K562 (cell line): ENCODE results near the gene CEP72. TPM values are rescaled to one million over a fixed set of nuclear protein-coding genes. Genes with fewer than 3 reads are reported as not detected.

Source experiments
- ATAC-seq: fragments of 200-7000 bp; cut with Tn5 transposase; 3 replicates; pipeline ENCODE4 v1.9.1; 2020; ENCODE audit warnings: moderate library complexity
- BruUV-seq: library from RNA; stranded (reverse); fragments of 400-500 nt; replicated peaks from 2 replicates; lab custom pipeline; 2021; lab: Mats Ljungman, UMichigan
- CTCF ChIA-PET: fragments of 300-600 bp; formaldehyde crosslinking; extraction: SDS; loops from one replicate; lab custom pipeline; 2021; ENCODE audit warnings: low intra/inter-chr PET ratio; lab: Yijun Ruan, JAX
- POLR2A ChIA-PET: fragments of 300-600, 350-650 bp; sonication (Branson Sonifier 250); formaldehyde crosslinking; extraction: SDS; loops from one replicate; lab custom pipeline; 2021; ENCODE audit warnings: antibody characterized with exemption, inconsistent platforms; lab: Yijun Ruan, JAX
- DNase-seq, 4 experiments: peaks; one replicate each; pipeline versions ENCODE4 v3.0.0 to v3.0.0-alpha.2; 2011 to 2018; ENCODE audit warnings: low spot score in 3 of 4, mixed read lengths in 3 of 4; ENCODE audit errors: extremely low read depth in 1 of 4
- FAIRE-seq: peaks from 2 replicates; lab custom pipeline; 2011; peaks lifted over from hg19 to GRCh38; lab: Jason Lieb, UNC
- H2AFZ ChIP-seq: 2 replicates; pipeline ENCODE4 v1.6.0; 2011; ENCODE audit warnings: low read depth, low read length, control low read depth, inconsistent platforms
- H3K27ac ChIP-seq: fragments of 200-600 bp; 3 replicates; pipeline ENCODE4 v1.8.0; 2011; ENCODE audit warnings: low read depth, mild to moderate bottlenecking, control low read depth, inconsistent platforms, low read length, moderate library complexity, mixed read lengths; ENCODE audit errors: extremely low read depth
- H3K27me3 ChIP-seq, 2 experiments: fragments of 300-600 bp in 1 of 2; 2 replicates in 1 of 2; 3 replicates in 1 of 2; pipeline versions ENCODE4 v1.6.0 to v1.8.0; 2011; ENCODE audit warnings: inconsistent platforms in 2 of 2, low read length in 2 of 2, mild to moderate bottlenecking in 1 of 2, mixed read lengths in 1 of 2, moderate library complexity in 1 of 2; ENCODE audit not compliant: control insufficient read depth in 2 of 2, insufficient read depth in 2 of 2
- H3K36me3 ChIP-seq: fragments of 300-600 bp; 3 replicates; pipeline ENCODE4 v1.8.0; 2011; ENCODE audit warnings: mild to moderate bottlenecking, low read length, inconsistent platforms; ENCODE audit not compliant: control insufficient read depth, insufficient read depth
- H3K4me1 ChIP-seq, 2 experiments: fragments of 200-600 bp in 1 of 2; replicated peaks in 1 of 2; 2 replicates in 1 of 2; 3 replicates in 1 of 2; pipeline versions ENCODE4 v1.5.1 to v1.8.0; 2011; ENCODE audit warnings: inconsistent platforms in 2 of 2, low read length in 2 of 2, mild to moderate bottlenecking in 1 of 2, mixed read lengths in 1 of 2, moderate library complexity in 1 of 2; ENCODE audit not compliant: control insufficient read depth in 2 of 2, insufficient read depth in 2 of 2
- H3K4me2 ChIP-seq: 2 replicates; pipeline ENCODE4 v1.6.1; 2011; ENCODE audit warnings: low read length, control low read depth, inconsistent platforms, mixed read lengths; ENCODE audit not compliant: insufficient read depth
- H3K4me3 ChIP-seq: fragments of 200-600 bp; sonication (generic), shearing (Covaris generic); 2 replicates; pipeline ENCODE4 v1.5.1; 2016; ENCODE audit warnings: control low read depth, inconsistent platforms
- H3K79me2 ChIP-seq: fragments of 200-600 bp; 3 replicates; pipeline ENCODE4 v1.8.0; 2011; ENCODE audit warnings: low read length, inconsistent platforms; ENCODE audit not compliant: control insufficient read depth, insufficient read depth
- H3K9ac ChIP-seq, 2 experiments: 2 replicates each; pipeline versions ENCODE4 v1.6.0 to v1.6.1; 2011; ENCODE audit warnings: low read depth in 2 of 2, low read length in 2 of 2, control low read depth in 1 of 2, inconsistent platforms in 1 of 2, mild to moderate bottlenecking in 1 of 2, mixed read lengths in 1 of 2; ENCODE audit not compliant: insufficient read depth in 1 of 2
- H3K9me1 ChIP-seq: one replicate; pipeline ENCODE4 v1.6.0; 2011; ENCODE audit warnings: inconsistent platforms, mild to moderate bottlenecking, low read length, moderate library complexity; ENCODE audit not compliant: control insufficient read depth, insufficient read depth
- H3K9me3 ChIP-seq: replicated peaks from 2 replicates; pipeline ENCODE4 v1.5.1; 2011; ENCODE audit warnings: low read depth, low read length, inconsistent platforms; ENCODE audit not compliant: control insufficient read depth, insufficient read depth
- H4K20me1 ChIP-seq: replicated peaks from 2 replicates; pipeline ENCODE4 v1.6.1; 2011; ENCODE audit warnings: low read length, inconsistent platforms, mixed read lengths; ENCODE audit not compliant: control insufficient read depth, insufficient read depth
- CBFB ChIP-seq: sonication (generic); formaldehyde crosslinking; IDR thresholded peaks from 2 replicates; pipeline ENCODE4 v1.4.0; 2020; ENCODE audit warnings: mild to moderate bottlenecking, missing genetic modification reagents
- ETV5 ChIP-seq: sonication (generic); formaldehyde crosslinking; IDR thresholded peaks from 2 replicates; pipeline ENCODE4 v1.4.0; 2020; ENCODE audit warnings: low read depth, mild to moderate bottlenecking, missing genetic modification reagents
- FIP1L1 ChIP-seq: fragments of 200-400 bp; formaldehyde crosslinking; IDR thresholded peaks from 2 replicates; pipeline ENCODE4 v1.6.1; 2018; ENCODE audit warnings: mild to moderate bottlenecking, low read depth, low read length; ENCODE audit not compliant: poor library complexity, severe bottlenecking
- GATAD2A ChIP-seq: fragments of 450-650 bp; IDR thresholded peaks from 2 replicates; pipeline ENCODE4 v1.6.1; 2017
- GTF2F1 ChIP-seq: IDR thresholded peaks from 2 replicates; pipeline ENCODE4 v1.6.1; 2011; ENCODE audit warnings: low read depth, low read length, improper control_type of control experiment
- NR2C1 ChIP-seq, 2 experiments: fragments of 450-650 bp; IDR thresholded peaks; 2 replicates each; pipeline ENCODE4 v1.6.1; 2017; ENCODE audit warnings: mild to moderate bottlenecking in 2 of 2, antibody characterized with exemption in 1 of 2, inconsistent platforms in 1 of 2, missing compliant biosample characterization in 1 of 2, missing genetic modification characterization in 1 of 2
- POLR2G ChIP-seq: fragments of 200-400 bp; formaldehyde crosslinking; IDR thresholded peaks from 2 replicates; pipeline ENCODE4 v1.6.1; 2017; ENCODE audit warnings: low read depth, mild to moderate bottlenecking, antibody characterized with exemption, low read length, moderate library complexity
- RBM22 ChIP-seq: fragments of 200-400 bp; formaldehyde crosslinking; IDR thresholded peaks from 2 replicates; pipeline ENCODE4 v1.6.1; 2018; ENCODE audit warnings: low read length, low read depth; ENCODE audit not compliant: poor library complexity, severe bottlenecking
- SAFB2 ChIP-seq: fragments of 200-400 bp; formaldehyde crosslinking; IDR thresholded peaks from 2 replicates; pipeline ENCODE4 v1.6.1; 2018; ENCODE audit warnings: borderline replicate concordance, low read length, low read depth, moderate library complexity; ENCODE audit not compliant: severe bottlenecking
- ZKSCAN8 ChIP-seq: fragments of 200-800 bp; sonication (Bioruptor generic); IDR thresholded peaks from 2 replicates; pipeline ENCODE4 v1.6.1; 2016; ENCODE audit warnings: missing genetic modification characterization, missing compliant biosample characterization
- ZNF561 ChIP-seq: fragments of 450-650 bp; formaldehyde crosslinking; conservative IDR thresholded peaks from 2 replicates; pipeline ENCODE4 v1.4.0; 2020; ENCODE audit warnings: mild to moderate bottlenecking, moderate library complexity
- WGBS: fragments of 100-300 bp; shearing (Covaris generic); methylation state at CpG from one replicate; pipeline ENCODE4 v1.1.6; 2016; ENCODE audit warnings: low coverage, mixed read lengths; ENCODE audit not compliant: insufficient coverage; ENCODE audit errors: missing lambda C conversion rate; 5-methylcytosine and 5-hydroxymethylcytosine counted together
- in situ Hi-C: fragments of 300-500 bp; cut with MboI; formaldehyde crosslinking; loops from 4 replicates; pipeline ENCODE4 v1.15.0; 2018; ENCODE audit warnings: inconsistent platforms, mixed read lengths
- intact Hi-C: fragments of 100-400 bp; cut with micrococcal nuclease; formaldehyde crosslinking; loops from 2 replicates; pipeline ENCODE4 v1.14.2; 2022
- polyA plus RNA-seq, 8 experiments: library from polyadenylated mRNA; depleted of rRNA in 4 of 8; stranded (reverse) in 5 of 8; unstranded in 3 of 8; fragments of >200 nt; fragmentation: Nextera tagmentation in 2 of 8; fragmentation: Illumina TruSeq in 1 of 8; extraction: Ambion mirVana in 2 of 8; extraction: Trizol in 1 of 8; gene quantifications; 2 replicates each; pipeline versions ENCODE4 v1.2.1 to v1.2.3, GENCODE V29; 2011 to 2014; ENCODE audit warnings: inconsistent platforms in 1 of 8, missing spikeins in 1 of 8
- total RNA-seq, 7 experiments: library from RNA; depleted of rRNA in 6 of 7; stranded (reverse); fragments of >200 nt in 6 of 7; fragmentation: Illumina TruSeq in 2 of 7; extraction: Trizol in 2 of 7; gene quantifications; 2 replicates each; pipeline versions ENCODE4 v1.2.1 to v1.2.3, GENCODE V29; 2011 to 2021; ENCODE audit warnings: low replicate concordance in 1 of 7
- TF ChIP-seq, protein P1 (sequence below): fragments of 450-650 bp; conservative IDR thresholded peaks from 2 replicates; pipeline ENCODE4 v1.6.1; 2016; ENCODE audit warnings: missing genetic modification characterization, low read depth, mild to moderate bottlenecking, control low read depth, missing compliant biosample characterization
- TF ChIP-seq, protein P2 (sequence below): sonication (generic); formaldehyde crosslinking; IDR thresholded peaks from 2 replicates; pipeline ENCODE4 v1.8.0; 2022; ENCODE audit warnings: missing genetic modification reagents, mild to moderate bottlenecking, moderate library complexity, borderline replicate concordance
- TF ChIP-seq, protein P3 (sequence below): sonication (generic); formaldehyde crosslinking; IDR thresholded peaks from 2 replicates; pipeline ENCODE4 v1.8.1; 2023; ENCODE audit warnings: mild to moderate bottlenecking, missing genetic modification reagents

The CEP72 gene
- total and polyA plus RNA-seq, 9 of the 15 experiments (the other 6 are each of a cell fraction or from before 2014, with no cell fraction given) = 0.89 to 38.1 (median 14.2) TPM

DNA sequence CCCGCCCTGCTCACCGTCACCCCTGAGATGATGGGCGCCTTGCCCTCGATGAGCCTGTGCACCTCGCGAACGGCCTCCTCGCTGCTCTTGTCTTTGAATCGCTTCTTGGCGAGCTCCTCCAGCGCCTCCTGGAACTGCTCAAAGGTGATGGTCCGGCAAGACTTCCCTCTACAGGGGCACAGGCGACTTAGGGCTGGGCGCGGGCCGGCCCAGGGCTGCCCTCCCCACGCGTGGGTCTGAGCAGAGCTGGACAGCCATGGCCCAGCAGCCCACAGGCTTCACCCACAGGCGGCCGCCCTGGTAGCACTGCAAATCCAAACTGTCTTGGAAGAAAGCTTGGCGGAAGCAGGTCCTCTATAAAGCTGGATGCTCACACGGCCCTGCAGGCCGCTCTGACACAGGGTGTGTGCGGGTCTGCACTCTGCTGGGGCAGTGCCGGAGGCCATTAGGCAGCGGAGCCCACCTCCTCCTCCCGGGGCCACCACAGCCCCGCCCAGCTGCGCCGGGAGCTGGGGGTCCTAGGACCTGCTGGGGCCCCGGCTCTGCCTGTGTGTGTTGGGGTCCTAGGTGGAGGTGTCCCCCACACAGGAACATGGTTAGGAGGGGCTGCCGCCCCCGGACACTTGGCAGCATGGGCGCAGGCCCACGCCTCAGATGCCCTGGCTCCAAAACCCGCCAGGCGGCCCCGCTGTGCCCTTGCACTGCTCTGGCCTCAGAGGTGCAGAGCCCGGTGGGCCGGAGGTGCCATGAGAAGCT lies 54.0 kb downstream of the CEP72 start:
- Histone ChIP-seq H3K36me3 (peaks cover 64% of the 10 kb centered on the region; the same call in 2 of the 3 replicates), H3K79me2 (no peaks in the 10 kb centered on the region), H3K4me2 (no peak overlapping the region), H3K27ac (no peak overlapping the region), H3K9me3 (peaks cover 4% of the 10 kb centered on the region; the same call in 1 of the 2 replicates), H2AFZ (no peak overlapping the region), H3K4me1 (peaks cover under 1 to 65% of the 10 kb centered on the region in 2 experiments; a peak in 3 of 5 replicates), H3K27me3 (no peaks in the 10 kb centered on the region), H3K4me3 (no peak overlapping the region), H3K9me1 (no peaks in the 10 kb centered on the region), H3K9ac (peak overlapping the region in 1 of 2 experiments; percentile 2; a peak in 1 of 4 replicates), H4K20me1 (peaks cover 25% of the 10 kb centered on the region)
- FAIRE-seq (no peak), DNase-seq (no peak), ATAC-seq (no peak)
- POLR2A ChIA-PET = interaction anchor here (0.5 to 0.8 kb wide), 4 partner anchors 11 to 495 kb away, joined by 3 read pairs; no protein-coding TSS in a partner anchor
- WGBS = 90% methylated on average over 38 of the region's 40 CpGs
- CTCF ChIA-PET = no interaction called here
- intact Hi-C loops (no loop called here), in situ Hi-C loops (no loop called here)
- BruUV-seq = no TSS peak
- peak; percentile 29 for TF ChIP-seq RBM22
- TF ChIP-seq, protein P1, sequence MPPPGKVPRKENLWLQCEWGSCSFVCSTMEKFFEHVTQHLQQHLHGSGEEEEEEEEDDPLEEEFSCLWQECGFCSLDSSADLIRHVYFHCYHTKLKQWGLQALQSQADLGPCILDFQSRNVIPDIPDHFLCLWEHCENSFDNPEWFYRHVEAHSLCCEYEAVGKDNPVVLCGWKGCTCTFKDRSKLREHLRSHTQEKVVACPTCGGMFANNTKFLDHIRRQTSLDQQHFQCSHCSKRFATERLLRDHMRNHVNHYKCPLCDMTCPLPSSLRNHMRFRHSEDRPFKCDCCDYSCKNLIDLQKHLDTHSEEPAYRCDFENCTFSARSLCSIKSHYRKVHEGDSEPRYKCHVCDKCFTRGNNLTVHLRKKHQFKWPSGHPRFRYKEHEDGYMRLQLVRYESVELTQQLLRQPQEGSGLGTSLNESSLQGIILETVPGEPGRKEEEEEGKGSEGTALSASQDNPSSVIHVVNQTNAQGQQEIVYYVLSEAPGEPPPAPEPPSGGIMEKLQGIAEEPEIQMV (tag) = no peak
- no peak for TF ChIP-seq ETV5 (CRISPR knock-in tag)
- TF ChIP-seq GATAD2A = no peak
- peak; percentile 52; the same call in 1 of the 2 replicates for TF ChIP-seq POLR2G
- TF ChIP-seq, protein P2, sequence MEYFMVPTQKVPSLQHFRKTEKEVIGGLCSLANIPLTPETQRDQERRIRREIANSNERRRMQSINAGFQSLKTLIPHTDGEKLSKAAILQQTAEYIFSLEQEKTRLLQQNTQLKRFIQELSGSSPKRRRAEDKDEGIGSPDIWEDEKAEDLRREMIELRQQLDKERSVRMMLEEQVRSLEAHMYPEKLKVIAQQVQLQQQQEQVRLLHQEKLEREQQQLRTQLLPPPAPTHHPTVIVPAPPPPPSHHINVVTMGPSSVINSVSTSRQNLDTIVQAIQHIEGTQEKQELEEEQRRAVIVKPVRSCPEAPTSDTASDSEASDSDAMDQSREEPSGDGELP (CRISPR knock-in tag) = no peak
- TF ChIP-seq ZNF561 (CRISPR knock-in tag) = no peak
- TF ChIP-seq FIP1L1 = no peak
- TF ChIP-seq SAFB2 = no peak
- no peak for TF ChIP-seq CBFB (CRISPR knock-in tag)
- TF ChIP-seq ZKSCAN8 (CRISPR knock-in tag) = no peak
- TF ChIP-seq, protein P3, sequence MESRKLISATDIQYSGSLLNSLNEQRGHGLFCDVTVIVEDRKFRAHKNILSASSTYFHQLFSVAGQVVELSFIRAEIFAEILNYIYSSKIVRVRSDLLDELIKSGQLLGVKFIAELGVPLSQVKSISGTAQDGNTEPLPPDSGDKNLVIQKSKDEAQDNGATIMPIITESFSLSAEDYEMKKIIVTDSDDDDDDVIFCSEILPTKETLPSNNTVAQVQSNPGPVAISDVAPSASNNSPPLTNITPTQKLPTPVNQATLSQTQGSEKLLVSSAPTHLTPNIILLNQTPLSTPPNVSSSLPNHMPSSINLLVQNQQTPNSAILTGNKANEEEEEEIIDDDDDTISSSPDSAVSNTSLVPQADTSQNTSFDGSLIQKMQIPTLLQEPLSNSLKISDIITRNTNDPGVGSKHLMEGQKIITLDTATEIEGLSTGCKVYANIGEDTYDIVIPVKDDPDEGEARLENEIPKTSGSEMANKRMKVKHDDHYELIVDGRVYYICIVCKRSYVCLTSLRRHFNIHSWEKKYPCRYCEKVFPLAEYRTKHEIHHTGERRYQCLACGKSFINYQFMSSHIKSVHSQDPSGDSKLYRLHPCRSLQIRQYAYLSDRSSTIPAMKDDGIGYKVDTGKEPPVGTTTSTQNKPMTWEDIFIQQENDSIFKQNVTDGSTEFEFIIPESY (CRISPR knock-in tag) = peak; percentile 72
- TF ChIP-seq GTF2F1 = no peak
- no peak for TF ChIP-seq NR2C1 (IDR thresholded peaks at IDR 0.05)
- TF ChIP-seq NR2C1 (tag; IDR thresholded peaks at IDR 0.05) = no peak
